Panc1 (cell line): ENCODE results near the gene EIF2AK2.

Source experiments
- CTCF ChIP-seq: fragments of 450-650 bp; IDR thresholded peaks from 2 replicates; pipeline ENCODE4 v1.5.1; 2017; ENCODE audit warnings: mild to moderate bottlenecking
- POLR2AphosphoS5 ChIP-seq: IDR thresholded peaks from 2 replicates; pipeline ENCODE4 v1.6.1; 2012; ENCODE audit warnings: mild to moderate bottlenecking, low read depth, low read length, moderate library complexity

GRCh38 chr2:37117566-37117965 lies 39.2 kb downstream of the EIF2AK2 start:
- TF ChIP-seq CTCF: no peak
- TF ChIP-seq POLR2AphosphoS5: no peak
